ENCODE data around the gene ZGLP1.

Gene ZGLP1

DNA sequence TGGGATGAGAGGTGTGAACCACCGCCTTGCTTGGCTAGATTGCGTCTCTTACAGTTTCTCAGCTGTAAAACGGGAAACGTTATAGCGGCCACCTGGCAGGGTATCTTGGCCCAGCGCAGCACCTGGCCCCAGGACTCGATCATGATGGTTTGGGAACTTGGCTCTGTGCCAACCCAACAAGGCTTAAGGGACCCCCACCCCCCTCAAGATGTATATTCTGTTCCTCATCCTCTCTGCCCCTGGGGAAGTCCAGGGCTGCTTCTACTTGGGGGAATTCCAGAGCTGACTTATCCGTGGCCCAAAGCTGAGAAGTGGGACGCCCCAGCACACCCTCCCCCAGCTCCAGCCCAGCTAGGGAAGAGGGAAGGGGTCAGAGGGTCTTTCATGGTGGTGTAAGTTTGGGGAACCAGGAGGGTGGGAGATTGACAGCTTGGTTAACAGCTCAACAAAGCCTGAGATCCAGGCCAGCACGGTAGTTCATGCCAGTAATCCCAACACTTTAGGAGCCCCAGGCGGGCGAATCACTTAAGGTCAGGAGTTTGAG lies 38.0 kb downstream of the ZGLP1 start:
- no peak for DNase-seq

- no peak for DNase-seq
Observed at GRCh38 chr19:10270616-10271394, 38.8 kb downstream of the ZGLP1 start, which contains the start of gene ICAM1. ICAM1 (plus strand) TSS chr19:10271120; CDS start chr19:10271160, 40 bp downstream.

DNA sequence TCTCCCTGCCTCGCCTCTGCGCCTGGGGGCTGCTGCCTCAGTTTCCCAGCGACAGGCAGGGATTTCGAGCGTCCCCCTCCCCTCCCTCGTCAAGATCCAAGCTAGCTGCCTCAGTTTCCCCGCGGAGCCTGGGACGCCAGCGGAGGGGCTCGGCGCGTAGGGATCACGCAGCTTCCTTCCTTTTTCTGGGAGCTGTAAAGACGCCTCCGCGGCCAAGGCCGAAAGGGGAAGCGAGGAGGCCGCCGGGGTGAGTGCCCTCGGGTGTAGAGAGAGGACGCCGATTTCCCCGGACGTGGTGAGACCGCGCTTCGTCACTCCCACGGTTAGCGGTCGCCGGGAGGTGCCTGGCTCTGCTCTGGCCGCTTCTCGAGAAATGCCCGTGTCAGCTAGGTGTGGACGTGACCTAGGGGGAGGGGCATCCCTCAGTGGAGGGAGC lies 39.4 kb downstream of the ZGLP1 start:
- DNase-seq = no peak

DNA sequence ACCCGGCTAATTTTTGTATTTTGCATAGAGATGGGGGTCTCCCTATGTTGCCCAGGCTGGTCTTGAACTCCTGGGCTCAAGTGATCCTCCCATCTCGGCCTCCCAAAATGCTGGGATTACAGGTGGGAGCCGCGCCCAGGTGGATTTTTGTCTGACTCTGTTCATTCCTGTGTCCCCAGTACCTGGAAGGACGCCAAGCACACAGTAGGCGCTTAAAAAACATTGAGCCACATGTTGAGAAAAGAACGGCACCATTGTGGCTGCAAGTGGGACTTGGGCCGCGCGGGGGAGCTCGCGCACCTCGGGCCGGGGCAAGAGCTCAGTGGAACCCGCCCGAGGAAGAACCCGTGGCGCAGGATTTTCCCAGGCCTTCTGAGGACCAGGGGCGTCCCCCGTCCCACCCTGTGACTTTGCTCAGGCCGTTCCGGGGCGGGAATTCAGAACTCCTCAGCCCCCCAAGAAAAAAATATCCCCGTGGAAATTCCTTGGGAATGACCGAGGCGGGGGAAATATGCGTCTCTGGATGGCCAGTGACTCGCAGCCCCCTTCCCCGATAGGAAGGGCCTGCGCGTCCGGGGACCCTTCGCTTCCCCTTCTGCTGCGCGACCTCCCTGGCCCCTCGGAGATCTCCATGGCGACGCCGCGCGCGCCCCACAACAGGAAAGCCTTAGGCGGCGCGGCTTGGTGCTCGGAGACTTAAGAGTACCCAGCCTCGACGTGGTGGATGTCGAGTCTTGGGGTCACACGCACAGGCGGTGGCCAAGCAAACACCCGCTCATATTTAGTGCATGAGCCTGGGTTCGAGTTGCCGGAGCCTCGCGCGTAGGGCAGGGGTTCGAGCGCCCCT lies 40.1 kb downstream of the ZGLP1 start:
- peak; percentile 35 for DNase-seq

- no peak for DNase-seq
Observed at GRCh38 chr19:10268071-10268470, 41.5 kb downstream of the ZGLP1 start.

DNA sequence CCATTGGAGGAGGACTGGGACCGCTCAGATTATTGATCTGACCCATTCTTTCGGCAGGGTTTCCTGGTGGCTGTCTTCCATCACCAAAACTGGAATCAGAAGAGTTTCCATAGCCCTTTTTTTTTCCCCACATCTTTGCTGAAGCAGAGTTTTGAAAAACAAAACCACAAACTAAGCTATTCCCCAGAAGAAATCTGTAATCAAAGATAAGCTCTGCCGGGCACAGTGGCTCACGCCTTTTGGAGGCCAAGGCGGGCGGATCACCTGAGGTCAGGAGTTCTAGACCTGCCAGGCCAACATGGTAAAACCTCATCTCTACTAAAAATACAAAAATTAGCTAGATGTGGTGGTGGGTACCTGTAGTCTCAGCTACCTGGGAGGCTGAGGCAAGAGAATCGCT lies 42.9 kb downstream of the ZGLP1 start:
- no peak for DNase-seq

GRCh38 chr19:10262771-10263170 lies 46.8 kb downstream of the ZGLP1 start:
- DNase-seq = no peak

DNA sequence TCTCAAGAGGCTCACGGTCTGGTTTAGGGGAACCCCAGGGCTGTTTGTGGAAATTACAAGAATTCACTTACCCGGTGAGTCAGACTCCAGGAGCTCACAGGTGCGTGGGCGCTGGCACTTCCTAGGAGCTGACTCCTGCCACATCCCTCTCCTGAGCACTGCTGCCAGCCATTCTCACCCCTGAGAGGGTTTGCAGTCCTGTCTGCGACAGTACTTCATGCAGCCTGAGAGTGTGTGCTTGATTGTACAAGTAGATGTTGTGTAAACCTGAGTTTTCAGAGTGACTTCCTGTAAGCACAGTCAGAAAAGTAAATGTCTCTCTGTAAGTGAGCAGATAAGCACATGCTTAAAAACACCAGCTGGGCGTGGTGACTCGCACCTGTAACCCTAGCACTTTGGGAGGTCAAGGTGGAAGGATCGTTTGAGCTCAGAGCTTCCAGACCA lies 49.5 kb downstream of the ZGLP1 start:
- no peak for DNase-seq

- DNase-seq = peak; percentile 78
Observed at GRCh38 chr19:10259162-10259905, 50.3 kb downstream of the ZGLP1 start.

- no peak for DNase-seq
Observed at GRCh38 chr19:10258080-10258710, 51.4 kb downstream of the ZGLP1 start.

GRCh38 chr19:10256970-10257615 lies 52.5 kb downstream of the ZGLP1 start:
- no peak for DNase-seq

GRCh38 chr19:10256551-10256950 lies 53.1 kb downstream of the ZGLP1 start:
- DNase-seq = no peak

DNA sequence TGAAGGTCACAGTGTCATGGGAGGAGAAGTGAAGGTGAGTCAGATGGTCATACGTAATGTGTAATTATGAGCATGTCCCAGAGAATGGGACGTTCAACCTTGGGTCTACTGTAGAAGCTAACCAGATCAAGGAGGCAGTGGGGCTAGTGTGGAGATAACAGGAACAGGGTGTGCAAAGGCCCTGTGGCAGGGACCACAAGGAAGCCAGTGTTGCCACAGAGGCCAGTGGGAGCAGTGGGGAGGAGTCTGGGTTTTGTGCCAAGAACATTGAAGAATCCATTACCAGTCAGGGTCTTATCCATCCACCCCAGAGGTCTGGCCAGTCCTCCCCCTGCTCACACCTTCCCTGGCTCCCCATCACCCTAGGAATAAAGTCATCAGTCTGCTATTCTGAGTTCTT lies 54.3 kb downstream of the ZGLP1 start:
- DNase-seq = no peak

Measured in NCI-H2227 treated with DMSO at 0.1 percent for 48 hours (cell line).